ENCODE results near the gene LRRC38. TPM values are rescaled to one million over a fixed set of nuclear protein-coding genes. Genes with fewer than 3 reads are reported as not detected.

The LRRC38 gene
- total and polyA plus RNA-seq, 2 of the 4 experiments (the other 2 are of a cell fraction) = not detected

- Histone ChIP-seq H2BK5ac (ENCODE audit: low read depth, low read length, poor library complexity, severe bottlenecking) (no peak overlapping the region), H3K14ac (replicated peaks; ENCODE audit: low read depth, low read length) (no peak overlapping the region), H4K91ac (ENCODE audit: insufficient read depth, low read depth, low read length) (no peak overlapping the region), H4K8ac (ENCODE audit: low read depth in 2 of 2, low read length in 2 of 2) (no peak overlapping the region), H3K4me2 (ENCODE audit: low read depth, low read length) (no peak overlapping the region), H3K4me3 (ENCODE audit: insufficient read depth, low read depth, low read length) (no peak overlapping the region), H4K20me1 (ENCODE audit: insufficient read depth, low read length) (no peaks in the 10 kb centered on the region), H4K5ac (ENCODE audit: low read depth, low read length) (no peak overlapping the region), H3K36me3 (ENCODE audit: control insufficient read depth, insufficient read depth, low read length) (no peaks in the 10 kb centered on the region), H2AK9ac (replicated peaks; ENCODE audit: low read depth, low read length, poor library complexity) (peak overlapping the region; percentile 37), H2AFZ (replicated peaks; ENCODE audit: low read length, poor library complexity) (no peak overlapping the region), H2AK5ac (ENCODE audit: low read depth, low read length) (no peak overlapping the region), H3K27me3 (ENCODE audit: control insufficient read depth, insufficient read depth, low read length) (no peaks in the 10 kb centered on the region; the same call in 1 of the 2 replicates), H2BK15ac (ENCODE audit: low read depth, low read length) (no peak overlapping the region), H3K4ac (ENCODE audit: low read depth, low read length) (no peak overlapping the region), H3K23ac (ENCODE audit: low read depth, low read length) (no peak overlapping the region), H3K18ac (ENCODE audit: low read depth, low read length) (no peak overlapping the region), H3K79me1 (ENCODE audit: low read depth in 1 of 2, low read length in 2 of 2) (no peaks in the 10 kb centered on the region), H3K9ac (ENCODE audit: low read depth, low read length) (no peak overlapping the region), H3K9me3 (ENCODE audit: control insufficient read depth, insufficient read depth, low read length) (peaks cover 28% of the 10 kb centered on the region), H3K9me1 (ENCODE audit: insufficient read depth, low read length) (no peaks in the 10 kb centered on the region), H3K27ac (ENCODE audit: insufficient read depth, low read length) (no peak overlapping the region), H3K56ac (ENCODE audit: extremely low read depth, insufficient read depth, low read length) (no peak overlapping the region), H2BK120ac (ENCODE audit: low read depth, low read length) (no peak overlapping the region), H3K4me1 (ENCODE audit: control insufficient read depth, insufficient read depth, low read length) (no peaks in the 10 kb centered on the region), H2BK20ac (ENCODE audit: low read depth, low read length) (no peak overlapping the region)
- dilution Hi-C loops (cut with HindIII; ENCODE audit: low sequenced_read_pairs, unreplicated experiment) (no loop called here), intact Hi-C loops (cut with micrococcal nuclease) (no loop called here), in situ Hi-C loops (cut with MboI; ENCODE audit: low sequenced_read_pairs) (no loop called here)
- 50% methylated on average over 2 of the region's 10 CpGs; no CpG with 5 or more reads in 1 of the 2 experiments for WGBS, 2 experiments (ENCODE audit: extremely low coverage in 2 of 2, insufficient read length in 1 of 2)
- CTCF ChIA-PET = no interaction called here
- no peak for DNase-seq
- no TSS peak for BruUV-seq (replicated peaks)
- ATAC-seq (ENCODE audit: low read depth) = no peak
- POLR2A ChIA-PET (ENCODE audit: unreplicated experiment) = no interaction called here
- TF ChIP-seq SMC3 (IDR thresholded peaks at IDR 0.05; ENCODE audit: low read depth, low read length) (no peak), MAFK (IDR thresholded peaks at IDR 0.05; ENCODE audit: low read depth, low read length) (no peak), NFE2L2 (IDR thresholded peaks at IDR 0.05; ENCODE audit: low read depth, low read length) (no peak), BHLHE40 (IDR thresholded peaks at IDR 0.05; ENCODE audit: low read depth, low read length) (no peak), MAZ (IDR thresholded peaks at IDR 0.05; ENCODE audit: borderline replicate concordance, low read depth, low read length) (no peak), RCOR1 (IDR thresholded peaks at IDR 0.05; ENCODE audit: insufficient replicate concordance, low read length) (no peak), ELK1 (IDR thresholded peaks at IDR 0.05; ENCODE audit: borderline replicate concordance, low read depth, low read length) (no peak), RAD21 (IDR thresholded peaks at IDR 0.05; ENCODE audit: low read length) (no peak), MXI1 (IDR thresholded peaks at IDR 0.05; ENCODE audit: borderline replicate concordance, low read depth, low read length) (no peak), RFX5 (IDR thresholded peaks at IDR 0.05; ENCODE audit: low read depth, low read length) (no peak)
Measured at GRCh38 chr1:13516606-13517005, 2.8 kb upstream of the LRRC38 start.
